Inflammatory macrophage treated with lipopolysaccharide for 1 hour (primary cell): ENCODE measurements around the gene DGCR8.

Source experiments
- DNase-seq, 2 donors: peaks; one replicate each; pipeline ENCODE4 v3.0.0-alpha.2; 2020 to 2022

The DGCR8 gene

DNA sequence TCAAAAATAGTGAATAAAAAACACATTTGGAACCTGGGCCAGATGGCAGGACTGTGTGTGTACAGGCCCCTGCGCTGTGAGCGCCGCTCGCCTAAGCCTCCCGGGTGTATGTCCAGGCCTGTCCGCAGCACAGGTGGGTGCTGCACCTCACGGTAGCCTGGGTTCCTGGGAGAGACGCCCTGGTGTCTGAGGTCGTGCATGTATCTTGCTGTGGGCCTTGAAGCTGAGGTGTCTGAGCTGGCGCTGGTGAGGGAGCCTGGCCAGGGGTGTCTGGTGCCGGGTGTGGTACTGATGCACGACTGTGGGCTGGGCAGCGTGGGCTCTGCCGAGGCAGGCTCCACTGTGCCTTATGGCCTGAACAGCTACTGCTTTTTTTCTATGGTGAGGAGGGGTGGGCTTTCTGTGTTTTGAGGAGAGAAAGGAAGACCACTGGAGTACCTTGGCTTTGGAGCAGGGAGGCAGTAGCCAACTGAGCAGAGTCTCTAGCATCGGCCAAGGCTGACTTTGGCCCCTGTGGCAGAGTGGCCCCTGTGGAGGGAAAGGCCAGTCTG is 47.4 kb downstream of the DGCR8 start:
- DNase-seq: no peak

DNA sequence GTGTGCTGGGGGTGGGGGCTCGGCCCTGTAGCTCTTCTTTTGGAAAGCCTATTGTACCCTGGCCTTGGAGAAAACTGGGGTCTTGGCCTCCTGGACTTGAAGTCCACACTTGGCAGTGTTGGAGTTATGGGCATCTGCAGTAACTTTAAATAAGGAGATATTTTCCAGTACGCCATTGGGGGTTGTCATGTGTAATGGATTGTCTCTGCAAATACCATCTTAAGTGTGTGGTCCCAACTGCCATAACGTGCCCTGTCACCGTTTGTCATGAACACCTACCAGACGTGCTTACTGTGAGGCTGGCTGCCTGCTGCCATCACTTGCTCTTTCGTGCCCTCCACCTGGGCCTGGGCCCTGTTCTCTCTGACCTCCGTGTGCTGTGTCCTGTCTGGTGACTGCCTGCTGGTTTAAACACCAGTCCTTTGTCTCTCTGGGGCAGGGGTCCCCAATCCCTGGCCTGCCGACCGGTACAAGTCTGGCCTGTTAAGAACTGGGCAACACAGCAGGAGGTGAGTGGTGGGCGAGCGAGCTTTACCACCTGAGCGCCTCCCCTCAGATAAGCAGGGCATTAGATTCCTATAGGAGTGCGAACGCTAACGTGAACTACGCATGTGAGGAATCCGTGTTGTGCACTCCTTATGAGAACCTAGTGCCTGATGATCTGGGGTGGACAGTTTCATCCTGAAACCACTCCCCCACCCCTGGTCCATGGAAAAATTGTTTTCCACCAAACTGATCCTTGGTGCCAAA is 48.0 kb downstream of the DGCR8 start:
- DNase-seq: no peak

DNA sequence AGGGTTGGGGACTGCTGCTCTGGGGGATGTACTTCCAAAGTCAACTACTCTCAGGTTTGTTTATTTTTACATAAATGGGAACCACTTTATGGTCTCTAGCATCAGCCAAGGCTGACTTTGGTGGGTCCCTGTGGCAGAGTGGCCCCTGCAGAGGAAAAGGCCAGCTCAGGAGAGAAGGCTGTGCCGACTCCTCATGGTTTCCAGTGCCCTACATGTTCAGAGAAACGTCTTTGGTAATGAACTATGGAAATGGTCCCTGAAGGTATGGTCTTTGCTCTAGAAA is 48.5 kb downstream of the DGCR8 start:
- DNase-seq: no peak

DNA sequence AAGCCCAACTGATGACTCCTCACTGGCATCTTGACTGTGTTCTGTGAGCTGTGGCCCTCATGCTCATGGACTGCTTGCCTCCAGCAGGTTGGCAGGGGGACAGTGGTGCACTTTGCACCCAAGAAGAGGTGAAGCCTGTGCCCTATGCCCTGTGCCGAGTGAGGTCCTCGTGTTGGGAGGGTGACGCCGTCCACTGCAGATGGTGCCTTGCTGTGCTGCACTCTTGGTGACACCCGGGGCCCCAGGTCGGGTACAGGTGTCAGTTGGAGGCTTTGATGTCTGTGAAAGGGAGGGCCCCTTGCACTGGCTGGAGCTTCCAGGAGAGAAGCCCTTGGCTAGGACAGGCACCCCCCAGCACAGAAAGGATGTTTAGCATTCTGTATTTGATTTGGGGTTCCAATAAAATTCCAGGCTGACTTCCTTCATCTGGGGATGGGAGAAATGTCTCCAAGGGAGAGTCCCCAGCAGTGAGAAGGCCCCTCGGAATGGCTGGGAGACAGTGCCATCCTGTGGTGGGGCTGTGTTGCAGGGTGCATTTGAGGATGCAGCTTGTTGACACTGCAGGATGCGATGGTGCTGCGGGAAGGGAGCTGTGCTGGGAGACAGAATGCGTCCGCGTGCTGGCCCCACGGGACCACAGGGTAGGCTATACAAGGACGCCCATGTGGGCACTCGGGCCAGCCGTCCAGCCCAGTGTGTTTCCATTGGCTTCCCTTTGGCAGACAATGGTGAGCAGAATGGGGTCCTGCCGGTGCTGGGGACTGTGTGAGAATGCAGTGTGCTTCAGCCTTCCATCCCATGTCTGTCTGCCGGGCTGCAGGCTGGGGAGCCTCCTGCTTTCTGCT is 49.1 kb downstream of the DGCR8 start:
- peak in 1 of 2 donors; percentile 46 for DNase-seq

DNA sequence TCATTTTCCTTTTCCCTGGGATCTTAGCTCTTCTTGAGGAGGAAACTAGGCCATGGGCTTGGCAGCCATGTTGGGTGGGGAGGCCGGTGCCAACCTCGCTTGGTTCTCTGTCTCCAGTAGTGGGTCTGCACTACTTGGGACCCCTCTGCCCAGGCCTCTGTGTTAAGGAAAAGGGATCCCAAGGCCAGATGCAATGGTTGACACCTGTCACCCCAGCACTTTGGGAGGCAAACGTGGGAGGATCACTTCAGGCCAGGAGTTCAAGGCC is 49.6 kb downstream of the DGCR8 start:
- no peak for DNase-seq

DNA sequence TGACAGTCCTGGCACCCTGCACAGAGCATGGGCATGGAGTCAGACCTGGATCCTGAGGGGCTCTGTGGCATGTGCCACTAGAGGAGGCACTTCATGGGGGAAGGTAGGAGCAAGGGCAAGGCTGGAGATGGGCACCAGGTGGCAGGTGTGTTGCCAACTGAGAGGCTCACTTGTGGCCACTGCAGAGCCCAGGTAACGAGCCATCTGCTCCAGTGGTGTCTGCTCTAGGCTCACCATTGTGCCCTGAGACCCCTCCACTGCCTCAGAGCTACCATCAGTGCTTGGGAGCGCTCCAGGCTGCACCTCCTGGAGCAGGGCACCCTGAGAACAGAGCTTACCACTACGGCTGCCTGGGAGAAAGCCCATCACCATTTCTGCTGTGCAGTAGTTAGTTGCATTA is 50.3 kb downstream of the DGCR8 start:
- no peak for DNase-seq

DNA sequence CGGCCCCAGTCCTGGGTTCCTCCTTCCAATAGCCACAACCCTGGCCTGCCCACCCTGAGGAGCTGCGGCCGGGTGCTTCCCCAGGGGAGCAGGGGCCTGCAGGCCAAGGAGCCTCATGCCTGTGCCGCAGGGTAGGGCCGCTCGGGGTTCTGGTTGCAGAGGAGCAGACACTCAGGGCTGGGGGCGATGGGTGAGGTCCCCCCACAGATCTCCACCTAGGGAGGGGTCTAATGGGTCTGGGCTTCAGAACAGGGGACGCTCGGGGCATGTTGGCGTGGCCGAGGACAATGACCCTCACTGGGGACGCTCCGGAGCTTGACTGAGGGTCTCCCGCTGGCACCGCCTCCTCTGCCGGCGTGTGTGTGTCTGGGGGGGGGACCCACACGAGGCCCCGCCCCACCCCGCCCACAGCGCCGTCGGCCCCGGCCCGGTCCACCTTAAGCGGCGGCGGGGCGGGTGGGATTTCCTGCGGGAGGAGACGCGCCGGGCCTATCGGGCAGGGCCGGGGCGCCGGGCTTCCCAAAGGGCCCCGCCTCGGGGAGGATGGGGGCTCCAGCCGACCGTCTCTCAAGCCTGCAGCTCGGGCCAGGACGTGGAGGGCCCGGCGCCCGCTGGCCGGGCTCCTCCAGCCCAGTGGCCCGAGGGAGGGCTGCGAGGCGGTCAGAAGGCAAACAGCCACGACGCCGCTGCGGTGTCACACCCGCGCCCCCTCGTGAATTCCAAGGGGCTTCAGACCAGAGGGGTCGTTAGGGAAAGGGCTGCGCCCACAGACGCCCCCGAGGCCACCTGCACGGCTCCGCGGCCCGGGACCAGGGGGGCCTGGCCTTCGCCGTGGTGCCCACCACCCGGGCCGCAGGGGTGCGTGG is 50.9 kb downstream of the DGCR8 start:
- peak; percentile 54 to 69 for DNase-seq

DNA sequence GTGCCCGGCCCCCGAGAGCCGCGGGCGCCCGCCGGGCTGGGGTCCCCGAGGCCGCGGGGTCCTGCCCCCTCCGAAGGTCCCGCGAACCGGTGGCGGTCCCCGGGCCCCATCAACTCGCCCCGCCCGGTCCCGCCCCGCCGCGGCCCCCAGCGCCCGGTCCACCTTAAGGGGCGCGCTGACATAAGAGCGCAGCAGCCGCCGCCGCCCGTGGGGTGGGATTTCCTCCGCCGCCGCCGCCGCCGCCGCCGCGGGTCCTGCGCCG is 51.5 kb downstream of the DGCR8 start, which contains the start of gene ZDHHC8:
ZDHHC8 (plus strand) TSS at position 208 of the 262 bp plus-strand sequence. CDS start 144 bp downstream, outside the sequence.
- DNase-seq: peak in 1 of 2 donors; percentile 18

DNA sequence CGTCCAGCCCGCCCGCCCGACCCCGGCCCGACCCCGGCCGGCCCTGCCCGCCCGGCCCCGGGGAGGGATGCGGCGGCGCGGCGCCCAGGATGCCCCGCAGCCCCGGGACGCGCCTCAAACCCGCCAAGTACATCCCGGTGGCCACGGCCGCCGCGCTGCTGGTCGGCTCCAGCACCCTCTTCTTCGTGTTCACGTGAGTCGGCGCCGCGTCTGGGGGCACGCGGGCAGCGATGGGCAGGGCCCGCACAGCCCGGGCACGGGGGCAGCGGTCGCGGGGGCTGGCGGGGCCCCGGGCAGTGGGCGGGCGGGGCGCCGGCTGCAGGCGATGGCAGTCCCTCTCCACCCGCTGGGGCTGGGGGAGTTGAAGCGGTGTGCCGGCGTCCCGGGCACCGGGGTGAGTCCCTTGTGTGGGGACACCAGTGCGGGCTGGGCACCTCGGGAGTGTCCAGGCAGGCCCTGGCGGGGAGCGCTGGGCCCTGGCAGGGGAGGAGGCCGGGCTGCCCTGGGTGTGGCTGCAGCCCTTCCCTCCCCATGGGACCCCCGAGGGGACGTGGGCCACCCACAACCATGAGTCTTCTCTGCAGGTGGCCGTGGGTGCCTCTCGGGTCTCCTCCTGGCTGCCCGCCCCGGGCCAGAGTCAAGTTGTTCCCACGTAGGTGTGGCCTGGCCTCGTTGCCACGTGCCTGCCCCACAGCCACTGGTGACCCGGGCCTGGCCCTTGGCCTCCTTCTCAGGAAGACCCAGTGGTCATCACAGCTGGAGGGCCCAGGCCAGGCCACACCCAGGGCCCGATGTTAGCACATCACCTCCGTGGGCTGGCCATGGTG is 52.0 kb downstream of the DGCR8 start:
- DNase-seq: peak; percentile 29 to 43

DNA sequence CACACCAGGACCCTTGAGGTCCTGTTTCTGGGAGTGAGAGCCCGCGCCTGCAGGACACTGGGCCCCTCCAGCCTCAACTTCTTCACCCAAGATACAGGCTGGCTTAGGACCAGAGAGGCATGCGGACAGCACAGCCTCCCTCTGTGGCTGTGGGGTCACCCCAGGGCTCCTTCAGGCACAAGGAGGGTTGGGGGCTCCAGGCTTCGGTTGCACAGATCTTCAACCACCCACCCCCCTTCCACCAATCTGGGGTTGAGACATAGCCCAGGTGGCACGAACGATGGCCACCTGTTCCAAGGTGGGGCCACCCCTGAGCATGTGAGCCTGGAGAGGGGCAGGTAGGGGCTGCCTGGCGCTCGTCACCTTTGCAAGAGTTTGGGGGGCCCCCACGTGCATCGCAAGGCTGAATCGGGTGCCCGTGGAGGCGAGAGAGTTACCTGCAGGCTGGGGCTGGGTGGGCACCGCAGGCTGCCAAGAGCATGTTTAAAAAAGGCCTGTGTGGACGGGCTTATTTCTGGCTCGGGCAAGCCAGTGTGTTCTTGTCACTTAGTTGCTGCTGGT is 52.7 kb downstream of the DGCR8 start:
- no peak for DNase-seq

DNA sequence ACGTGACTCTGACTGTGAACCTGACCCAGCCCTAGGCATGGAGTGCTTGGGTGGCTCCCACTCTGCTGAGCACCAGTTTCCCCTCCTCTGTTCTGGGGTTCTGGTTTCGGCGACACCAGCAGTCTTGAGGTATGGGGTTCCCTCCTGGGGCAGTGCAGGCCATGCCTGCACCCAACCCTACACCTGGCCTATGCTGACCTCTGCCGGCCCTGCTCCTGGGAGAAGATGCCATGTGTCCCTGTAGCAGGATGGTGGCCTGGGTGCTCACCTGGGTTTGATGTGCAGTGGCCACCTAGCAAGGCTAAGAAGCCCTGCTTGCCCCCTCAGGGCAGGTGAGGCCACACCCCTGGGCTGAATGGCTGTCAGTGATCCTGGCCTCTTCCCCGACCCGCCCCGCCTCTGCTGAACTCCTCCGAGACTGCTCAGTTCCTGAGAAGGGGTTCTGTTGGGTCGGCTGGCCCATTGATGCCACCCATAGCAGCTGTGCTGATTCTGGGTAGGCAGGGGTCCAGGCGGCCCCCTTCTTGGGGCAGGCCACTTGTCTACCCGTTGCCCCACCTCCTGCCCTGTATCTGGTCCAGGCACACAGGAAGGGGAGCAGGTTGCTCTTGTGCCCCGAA is 54.0 kb downstream of the DGCR8 start:
- no peak for DNase-seq

DNA sequence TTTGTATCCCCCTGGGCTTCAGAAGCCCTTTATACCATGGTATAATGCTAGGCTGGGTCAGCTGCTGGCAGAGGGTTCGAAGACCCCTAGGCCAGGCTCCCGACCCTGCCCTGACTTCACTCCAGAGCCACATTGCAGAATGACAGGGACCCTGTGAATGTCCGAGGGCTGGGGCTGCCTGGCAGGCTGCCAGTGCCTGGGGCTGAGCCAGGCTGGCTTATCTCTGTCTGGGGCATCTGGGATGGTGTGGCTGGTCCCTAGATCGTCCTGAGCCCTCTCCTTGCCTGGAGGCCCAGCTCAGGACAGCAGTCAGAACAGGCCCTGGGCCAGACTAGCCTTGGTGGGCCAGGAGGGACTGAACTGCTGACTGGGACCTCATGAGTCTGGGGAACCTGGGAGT is 55.2 kb downstream of the DGCR8 start:
- no peak for DNase-seq

DNA sequence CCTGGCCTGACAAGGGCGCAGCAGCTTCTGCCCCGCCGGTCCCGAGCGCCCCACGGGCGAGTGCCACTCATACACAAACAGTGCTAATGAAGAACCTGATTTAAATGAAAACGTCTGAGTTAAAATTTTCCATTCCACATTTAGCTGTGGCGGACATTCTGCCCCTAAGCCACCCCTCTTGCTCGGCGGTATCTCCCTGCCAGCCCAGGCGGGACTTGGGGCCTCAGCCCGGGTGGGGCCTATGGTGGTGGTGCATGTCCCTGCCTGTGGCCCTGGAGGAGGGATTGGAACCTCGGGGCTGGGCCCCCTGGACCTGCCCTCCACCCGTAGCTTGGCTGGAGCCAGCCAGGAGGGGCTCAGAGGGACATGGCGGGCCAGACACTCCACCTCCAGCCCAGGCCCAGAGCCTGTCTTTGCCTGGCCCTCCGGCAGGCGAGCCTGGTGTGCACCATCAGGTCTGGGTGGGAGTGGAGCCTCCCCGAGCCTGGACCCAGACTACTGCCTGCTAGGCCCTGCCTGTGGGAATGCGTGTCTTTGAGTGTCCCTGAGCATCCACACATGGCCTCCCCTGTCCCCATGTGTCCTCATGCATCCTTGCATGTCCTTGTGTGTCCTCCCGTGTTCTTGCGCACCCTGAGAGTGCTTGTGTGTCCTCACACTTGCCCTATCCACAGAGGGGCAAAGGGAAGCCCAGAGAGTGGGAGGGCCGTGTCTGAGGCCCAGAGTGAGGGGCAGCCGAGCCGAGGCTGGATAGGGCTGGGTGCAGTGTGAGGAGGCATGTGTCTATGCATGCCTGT is 56.0 kb downstream of the DGCR8 start:
- no peak for DNase-seq

DNA sequence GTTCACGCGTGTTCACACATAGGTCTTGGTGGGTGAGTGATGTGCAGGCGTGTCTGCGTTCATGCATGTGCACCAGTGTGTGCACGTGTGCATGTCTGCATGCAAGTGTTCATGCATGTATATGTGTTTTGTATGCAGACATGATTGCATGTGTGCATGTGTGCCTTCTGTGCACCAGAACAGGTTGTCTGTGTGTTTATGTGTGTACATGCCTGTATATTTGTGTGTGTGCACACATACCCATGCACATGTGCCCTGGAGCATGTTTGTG is 56.5 kb downstream of the DGCR8 start:
- no peak for DNase-seq

DNA sequence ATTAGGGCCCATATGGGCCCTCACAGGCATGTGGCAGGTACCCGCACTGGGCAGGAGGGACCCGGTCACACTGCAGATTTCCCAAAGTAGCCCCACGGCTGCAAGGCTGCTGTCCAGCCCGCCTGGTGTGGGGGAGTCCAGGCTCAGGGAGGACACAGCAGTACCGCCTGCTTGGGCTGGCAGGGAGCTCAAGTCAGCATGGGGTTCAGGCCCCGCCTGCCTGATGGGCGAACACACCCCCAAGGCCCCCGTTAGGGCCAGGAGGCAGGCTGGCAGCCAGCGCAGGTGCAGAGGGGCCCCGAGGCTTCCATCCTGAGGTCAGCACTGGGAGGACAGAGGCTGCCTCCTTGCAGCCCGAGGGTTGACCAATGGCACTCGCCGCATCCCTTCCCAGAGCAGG is 57.1 kb downstream of the DGCR8 start:
- no peak for DNase-seq

DNA sequence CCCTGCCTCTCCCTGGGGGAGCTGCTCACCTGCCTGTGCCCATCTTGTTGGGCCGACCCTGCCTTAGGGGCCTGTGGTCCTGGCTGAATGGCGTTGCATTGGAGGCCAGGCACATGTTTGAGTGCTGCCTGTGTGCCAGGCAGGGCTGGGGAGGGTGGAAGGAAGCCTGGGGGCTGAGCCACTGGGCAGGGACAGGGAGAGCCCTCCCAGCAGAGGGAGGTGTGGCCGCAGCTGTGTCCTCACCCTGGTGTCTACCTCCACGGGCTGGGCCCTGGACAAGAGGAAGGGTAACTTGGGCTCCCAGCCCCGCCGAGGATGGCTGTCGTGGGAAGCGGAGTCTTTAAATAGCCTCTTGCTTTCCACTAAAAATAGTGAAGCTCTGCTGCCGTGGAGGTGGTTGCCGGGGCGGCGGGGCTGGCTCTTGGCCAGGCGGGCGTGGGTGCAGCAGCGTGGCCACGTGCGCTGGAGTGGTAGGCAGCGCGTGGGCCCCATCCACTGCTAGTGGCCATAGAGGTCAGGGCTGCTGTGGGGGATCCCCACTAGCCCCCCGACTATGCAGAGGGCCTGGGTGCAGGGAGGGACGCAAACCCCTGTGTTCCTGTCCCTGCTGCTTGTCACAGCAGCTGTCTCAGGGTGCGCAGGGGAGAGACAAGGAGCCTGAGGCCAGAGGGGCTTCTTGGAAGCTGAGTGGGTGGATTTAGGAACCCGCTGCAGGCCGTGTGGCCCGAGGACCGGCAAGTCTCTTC is 57.8 kb downstream of the DGCR8 start:
- no peak for DNase-seq

DNA sequence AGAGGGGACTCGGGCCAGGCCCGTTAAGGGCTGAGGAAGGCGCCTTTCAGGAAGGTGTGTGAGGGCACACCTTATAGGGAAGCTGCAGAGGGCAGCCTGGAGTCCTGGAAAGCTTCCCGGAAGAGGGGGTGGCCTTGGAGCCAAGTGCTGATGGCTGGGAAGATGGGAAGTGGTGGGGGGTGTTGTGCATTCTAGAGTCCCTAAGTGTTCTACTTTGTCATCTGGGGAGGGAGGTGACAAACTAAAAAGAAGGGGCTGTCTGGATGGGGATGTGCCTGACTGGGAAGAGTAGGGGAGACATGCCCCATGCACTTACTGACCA is 58.3 kb downstream of the DGCR8 start:
- no peak for DNase-seq

DNA sequence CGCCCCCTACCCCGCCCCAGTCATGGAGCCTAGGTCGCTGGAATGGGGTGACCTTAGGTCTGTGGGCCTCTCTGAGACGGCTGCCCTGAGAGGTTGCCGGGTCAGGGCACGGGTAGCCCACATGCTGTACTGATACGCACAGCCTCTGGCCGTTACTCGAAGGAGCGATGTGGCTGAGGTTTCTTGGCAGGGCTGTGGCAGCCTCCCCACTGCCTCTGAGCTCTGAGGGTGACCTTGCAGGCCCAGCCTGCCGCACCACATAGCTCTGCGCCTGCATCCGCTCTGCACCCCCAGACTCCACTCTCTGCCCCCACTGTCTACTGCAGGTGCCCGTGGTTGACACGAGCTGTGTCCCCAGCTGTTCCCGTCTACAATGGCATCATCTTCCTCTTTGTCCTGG is 58.8 kb downstream of the DGCR8 start:
- no peak for DNase-seq

DNA sequence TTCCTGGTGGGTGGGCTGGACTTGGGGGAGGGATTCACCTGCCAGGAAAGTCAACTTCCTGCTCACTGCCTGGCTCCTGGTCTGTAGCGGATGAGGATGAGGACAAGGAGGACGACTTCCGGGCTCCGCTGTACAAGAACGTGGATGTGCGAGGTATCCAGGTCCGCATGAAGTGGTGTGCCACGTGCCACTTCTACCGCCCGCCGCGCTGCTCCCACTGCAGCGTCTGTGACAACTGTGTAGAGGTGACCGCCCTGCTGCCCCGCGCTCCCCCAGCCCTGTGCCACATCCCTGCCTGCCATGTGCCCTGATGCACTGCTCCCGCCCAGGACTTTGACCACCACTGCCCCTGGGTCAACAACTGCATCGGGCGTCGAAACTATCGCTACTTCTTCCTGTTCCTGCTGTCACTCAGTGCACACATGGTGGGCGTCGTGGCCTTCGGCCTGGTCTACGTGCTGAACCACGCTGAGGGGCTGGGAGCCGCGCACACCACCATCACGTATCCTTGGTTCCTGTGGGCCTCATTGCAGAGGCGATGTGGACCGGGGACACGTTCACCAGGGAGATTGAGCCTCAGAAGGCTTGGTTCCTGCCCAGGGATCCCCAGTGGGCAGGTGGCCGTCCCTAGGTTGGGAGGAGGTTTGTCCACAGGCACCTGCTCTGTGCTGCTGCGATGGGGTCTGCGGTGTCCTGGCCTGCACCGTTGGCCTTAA is 59.5 kb downstream of the DGCR8 start:
- no peak for DNase-seq

DNA sequence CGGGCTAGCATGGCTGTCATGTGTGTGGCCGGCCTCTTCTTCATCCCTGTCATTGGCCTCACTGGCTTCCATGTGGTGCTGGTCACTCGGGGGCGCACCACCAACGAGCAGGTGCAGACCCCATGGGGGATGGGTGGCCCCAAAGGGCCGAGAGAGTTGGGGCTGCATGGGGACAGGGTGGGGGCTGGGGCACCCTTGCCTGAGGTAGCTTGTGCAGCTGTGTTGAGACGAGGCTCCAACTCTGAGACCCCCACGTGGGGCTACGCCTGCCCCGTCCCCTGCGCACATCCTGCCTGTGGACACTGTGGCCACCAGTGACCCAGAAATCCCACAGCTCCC is 60.0 kb downstream of the DGCR8 start:
- no peak for DNase-seq
